SK-N-SH treated with all-trans-retinoic acid at 6 μM for 48 hours (cell line): ENCODE measurements around the gene CLCN3.

Source experiments
- ATAC-seq: fragments of 200-7000 bp; cut with Tn5 transposase; 3 replicates; pipeline ENCODE4 v1.9.1; 2020; ENCODE audit warnings: mild to moderate bottlenecking, moderate library complexity
- ARNTL ChIP-seq: fragments of 450-650 bp; formaldehyde crosslinking; IDR thresholded peaks from 2 replicates; pipeline ENCODE4 v1.5.0; 2020; ENCODE audit warnings: low read depth, mild to moderate bottlenecking, moderate library complexity, borderline replicate concordance
- BACH2 ChIP-seq: fragments of 250-450 bp; sonication (Bioruptor Pico); IDR thresholded peaks from 2 replicates; pipeline ENCODE4 v1.9.0; 2021; ENCODE audit warnings: mild to moderate bottlenecking, borderline replicate concordance
- CSDC2 ChIP-seq: fragments of 250-450 bp; sonication (Bioruptor Pico); IDR thresholded peaks from 2 replicates; pipeline ENCODE4 v1.5.0; 2020; ENCODE audit warnings: mild to moderate bottlenecking, moderate library complexity
- ESRRG ChIP-seq: fragments of 250-450 bp; sonication (Bioruptor Pico); IDR thresholded peaks from 2 replicates; pipeline ENCODE4 v1.6.1; 2021; ENCODE audit warnings: mild to moderate bottlenecking
- GLIS3 ChIP-seq: fragments of 250-450 bp; sonication (Bioruptor Pico); IDR thresholded peaks from 2 replicates; pipeline ENCODE4 v1.5.0; 2020; ENCODE audit warnings: mild to moderate bottlenecking, moderate library complexity
- ISL1 ChIP-seq: fragments of 250-450 bp; sonication (Bioruptor Pico); IDR thresholded peaks from 2 replicates; pipeline ENCODE4 v2.1.2; 2022; ENCODE audit warnings: mild to moderate bottlenecking, moderate library complexity
- OSR1 ChIP-seq: fragments of 250-450 bp; sonication (Bioruptor Pico); IDR thresholded peaks from 2 replicates; pipeline ENCODE4 v1.8.0; 2022; ENCODE audit warnings: moderate library complexity, mild to moderate bottlenecking, inconsistent platforms
- PPARA ChIP-seq: fragments of 250-450 bp; sonication (Bioruptor Pico); IDR thresholded peaks from 2 replicates; pipeline ENCODE4 v1.5.0; 2020; ENCODE audit warnings: mild to moderate bottlenecking, borderline replicate concordance
- RARB ChIP-seq: fragments of 250-450 bp; sonication (Bioruptor Pico); IDR thresholded peaks from 2 replicates; pipeline ENCODE4 v1.8.0; 2021; ENCODE audit warnings: mild to moderate bottlenecking, moderate library complexity
- SNAI2 ChIP-seq: fragments of 250-450 bp; sonication (Bioruptor Pico); IDR thresholded peaks from 2 replicates; pipeline ENCODE4 v1.5.0; 2020; ENCODE audit warnings: mild to moderate bottlenecking, moderate library complexity
- TCF4 ChIP-seq: fragments of 250-450 bp; sonication (Bioruptor Pico); IDR thresholded peaks from 2 replicates; pipeline ENCODE4 v1.8.0; 2021; ENCODE audit warnings: mild to moderate bottlenecking, moderate library complexity, borderline replicate concordance
- TOX ChIP-seq: fragments of 250-450 bp; sonication (Bioruptor Pico); IDR thresholded peaks from 2 replicates; pipeline ENCODE4 v1.8.0; 2021; ENCODE audit warnings: mild to moderate bottlenecking, moderate library complexity, borderline replicate concordance
- ZC3H10 ChIP-seq: fragments of 250-450 bp; sonication (Bioruptor Pico); IDR thresholded peaks from 2 replicates; pipeline ENCODE4 v1.5.1; 2021; ENCODE audit warnings: mild to moderate bottlenecking, moderate library complexity
- ZFP3 ChIP-seq: fragments of 250-450 bp; sonication (Bioruptor Pico); IDR thresholded peaks from 2 replicates; pipeline ENCODE4 v1.5.0; 2020; ENCODE audit warnings: mild to moderate bottlenecking, moderate library complexity
- ZNF565 ChIP-seq: fragments of 450-650 bp; formaldehyde crosslinking; conservative IDR thresholded peaks from 2 replicates; pipeline ENCODE4 v1.5.0; 2020; ENCODE audit warnings: low read depth, mild to moderate bottlenecking, moderate library complexity
- ZNF70 ChIP-seq: fragments of 450-650 bp; formaldehyde crosslinking; IDR thresholded peaks from 2 replicates; pipeline ENCODE4 v1.5.0; 2020; ENCODE audit warnings: mild to moderate bottlenecking, moderate library complexity
- ZNF8 ChIP-seq: fragments of 450-650 bp; formaldehyde crosslinking; IDR thresholded peaks from 2 replicates; pipeline ENCODE4 v1.5.0; 2020; ENCODE audit warnings: mild to moderate bottlenecking, moderate library complexity
- TF ChIP-seq, protein P1 (sequence below): fragments of 250-450 bp; sonication (Bioruptor Pico); IDR thresholded peaks from 2 replicates; pipeline ENCODE4 v1.5.1; 2020; ENCODE audit warnings: low read depth, mild to moderate bottlenecking, moderate library complexity
- TF ChIP-seq, protein P2 (sequence below): fragments of 250-450 bp; sonication (Bioruptor Pico); IDR thresholded peaks from 2 replicates; pipeline ENCODE4 v1.8.0; 2021; ENCODE audit warnings: low read depth, mild to moderate bottlenecking, moderate library complexity, borderline replicate concordance

CLCN3 gene

GRCh38 chr4:169618286-169618685, 2.1 kb upstream of the CLCN3 start (continued):
- no peak for TF ChIP-seq TCF4 (CRISPR knock-in tag)
- TF ChIP-seq, protein P1, sequence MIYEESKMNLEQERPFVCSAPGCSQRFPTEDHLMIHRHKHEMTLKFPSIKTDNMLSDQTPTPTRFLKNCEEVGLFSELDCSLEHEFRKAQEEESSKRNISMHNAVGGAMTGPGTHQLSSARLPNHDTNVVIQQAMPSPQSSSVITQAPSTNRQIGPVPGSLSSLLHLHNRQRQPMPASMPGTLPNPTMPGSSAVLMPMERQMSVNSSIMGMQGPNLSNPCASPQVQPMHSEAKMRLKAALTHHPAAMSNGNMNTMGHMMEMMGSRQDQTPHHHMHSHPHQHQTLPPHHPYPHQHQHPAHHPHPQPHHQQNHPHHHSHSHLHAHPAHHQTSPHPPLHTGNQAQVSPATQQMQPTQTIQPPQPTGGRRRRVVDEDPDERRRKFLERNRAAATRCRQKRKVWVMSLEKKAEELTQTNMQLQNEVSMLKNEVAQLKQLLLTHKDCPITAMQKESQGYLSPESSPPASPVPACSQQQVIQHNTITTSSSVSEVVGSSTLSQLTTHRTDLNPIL (CRISPR knock-in tag), result no peak
- no peak for TF ChIP-seq ZFP3
- TF ChIP-seq, all 23 proteins: peak for 0

GRCh38 chr4:169618986-169619385, 1.4 kb upstream of the CLCN3 start:
- ATAC-seq, result no peak

DNA sequence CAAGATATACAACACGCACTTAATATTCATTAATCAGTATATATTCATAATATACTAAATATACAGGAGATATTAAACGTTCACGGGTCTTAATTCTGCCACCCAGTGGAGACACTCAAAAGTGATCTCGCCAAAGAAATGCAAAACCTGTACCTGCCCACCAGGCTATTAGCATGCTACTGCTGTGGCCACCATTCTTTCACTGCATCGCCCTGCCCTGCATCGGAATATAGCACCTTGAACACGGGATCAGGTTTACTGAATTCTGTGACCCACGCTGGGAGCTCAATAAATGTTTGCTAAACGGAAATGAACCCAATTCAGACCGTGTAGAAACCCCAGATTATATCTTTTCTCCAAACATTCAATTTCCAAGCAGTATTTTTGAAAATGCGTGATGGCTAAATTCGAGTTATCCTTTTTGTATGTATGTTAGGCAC, 840 bp upstream of the CLCN3 start:
- TF ChIP-seq RARB (CRISPR knock-in tag) (no peak), ISL1 (CRISPR knock-in tag) (no peak), ZC3H10 (CRISPR knock-in tag) (no peak), ZNF8 (no peak), GLIS3 (CRISPR knock-in tag) (no peak), PPARA (CRISPR knock-in tag) (no peak), TCF4 (CRISPR knock-in tag) (no peak)
- TF ChIP-seq, protein P2, sequence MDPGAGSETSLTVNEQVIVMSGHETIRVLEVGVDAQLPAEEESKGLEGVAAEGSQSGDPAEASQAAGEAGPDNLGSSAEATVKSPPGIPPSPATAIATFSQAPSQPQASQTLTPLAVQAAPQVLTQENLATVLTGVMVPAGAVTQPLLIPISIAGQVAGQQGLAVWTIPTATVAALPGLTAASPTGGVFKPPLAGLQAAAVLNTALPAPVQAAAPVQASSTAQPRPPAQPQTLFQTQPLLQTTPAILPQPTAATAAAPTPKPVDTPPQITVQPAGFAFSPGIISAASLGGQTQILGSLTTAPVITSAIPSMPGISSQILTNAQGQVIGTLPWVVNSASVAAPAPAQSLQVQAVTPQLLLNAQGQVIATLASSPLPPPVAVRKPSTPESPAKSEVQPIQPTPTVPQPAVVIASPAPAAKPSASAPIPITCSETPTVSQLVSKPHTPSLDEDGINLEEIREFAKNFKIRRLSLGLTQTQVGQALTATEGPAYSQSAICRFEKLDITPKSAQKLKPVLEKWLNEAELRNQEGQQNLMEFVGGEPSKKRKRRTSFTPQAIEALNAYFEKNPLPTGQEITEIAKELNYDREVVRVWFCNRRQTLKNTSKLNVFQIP (CRISPR knock-in tag), result no peak
- TF ChIP-seq, protein P1 (CRISPR knock-in tag), result no peak
- peak; percentile 61 for ATAC-seq

More at GRCh38 chr4:169618986-169619385, 1.4 kb upstream of the CLCN3 start:
- TF ChIP-seq, protein P1 (CRISPR knock-in tag), result no peak
- TF ChIP-seq GLIS3 (CRISPR knock-in tag) (no peak), ZNF8 (no peak), TOX (no peak), ISL1 (CRISPR knock-in tag) (no peak), BACH2 (no peak), RARB (CRISPR knock-in tag) (no peak), ESRRG (CRISPR knock-in tag) (no peak), PPARA (CRISPR knock-in tag) (no peak), ZC3H10 (CRISPR knock-in tag) (no peak), ZFP3 (no peak), TCF4 (CRISPR knock-in tag) (no peak), ZNF70 (CRISPR knock-in tag) (no peak), CSDC2 (no peak), ZNF565 (CRISPR knock-in tag) (no peak), OSR1 (CRISPR knock-in tag) (no peak)
- TF ChIP-seq, protein P2 (CRISPR knock-in tag), result no peak

DNA sequence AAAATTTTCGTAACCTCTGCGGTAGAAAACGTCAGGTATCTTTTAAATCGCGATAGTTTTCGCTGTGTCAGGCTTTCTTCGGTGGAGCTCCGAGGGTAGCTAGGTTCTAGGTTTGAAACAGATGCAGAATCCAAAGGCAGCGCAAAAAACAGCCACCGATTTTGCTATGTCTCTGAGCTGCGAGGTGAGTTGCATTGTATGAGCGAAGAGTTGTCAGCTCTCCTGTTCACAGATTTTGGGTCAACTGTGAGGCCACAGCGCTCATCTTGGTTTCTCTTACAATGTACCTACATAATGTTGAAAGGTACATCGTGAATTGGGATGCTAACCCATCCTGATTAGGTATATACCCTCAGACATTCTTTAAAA, 486 bp downstream of the CLCN3 start:
- ATAC-seq, result peak; percentile 27

More for the DNA sequence above, 486 bp downstream of the CLCN3 start:
- TF ChIP-seq CSDC2, result no peak
- no peak for TF ChIP-seq SNAI2 (CRISPR knock-in tag)
- TF ChIP-seq, protein P1 (CRISPR knock-in tag), result no peak
- TF ChIP-seq TCF4 (CRISPR knock-in tag), result no peak
- TF ChIP-seq ARNTL, result no peak
